Measurements from ENCODE around the gene GALNT8. TPM values are rescaled to one million over a fixed set of nuclear protein-coding genes. Genes with fewer than 3 reads are reported as not detected.

Gene GALNT8
- total and polyA plus RNA-seq, 2 donors (not counting 1 experiment from before 2014, with no cell fraction given), result 0.30 to 1.3 TPM

DNA sequence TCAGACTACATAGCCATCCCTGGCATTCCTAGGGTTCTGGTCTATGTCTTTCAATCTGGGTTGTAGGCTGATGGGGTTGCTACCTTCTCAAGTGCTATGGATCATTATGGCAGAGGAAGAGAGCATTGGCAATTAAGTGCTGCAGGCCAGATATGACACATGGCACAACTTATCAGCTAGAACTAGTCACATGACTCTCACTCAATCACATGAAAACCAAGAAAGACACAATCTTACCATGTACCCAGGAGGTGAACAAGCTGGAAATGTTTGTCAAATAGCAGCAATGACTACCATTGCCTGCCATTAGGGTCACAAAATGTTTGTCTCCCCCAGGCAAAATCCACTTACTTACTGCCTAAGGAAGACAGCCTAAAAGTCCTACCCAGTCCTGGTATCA lies 80.4 kb downstream of the GALNT8 start:
- ChIA-PET POLR2A (no interaction called here), CTCF (interaction anchor here (1.0 kb wide), 1 partner anchor 9 kb away, joined by 3 read pairs; no protein-coding TSS in a partner anchor)
- DNase-seq (no peak), ATAC-seq (ENCODE audit: low read depth) (no peak)
- Histone ChIP-seq H3K4me2 (replicated peaks; ENCODE audit: low read depth, low read length, poor library complexity, severe bottlenecking) (no peak overlapping the region), H3K36me3 (replicated peaks in 1 of 2; ENCODE audit: control extremely low read depth in 1 of 2, control insufficient read depth in 1 of 2, extremely low read depth in 1 of 2, insufficient read depth in 2 of 2, low read length in 1 of 2) (no peaks in the 10 kb centered on the region), H3K9ac (ENCODE audit: low read length) (no peak overlapping the region), H3K4me1 (ENCODE audit: control insufficient read depth in 2 of 2, insufficient read depth in 2 of 2, low read length in 2 of 2) (no peaks in the 10 kb centered on the region), H3K9me3 (ENCODE audit: control extremely low read depth in 1 of 3, control insufficient read depth in 2 of 3, insufficient read depth in 1 of 3, low read length in 2 of 3) (no peaks in the 10 kb centered on the region), H3K79me2 (ENCODE audit: control insufficient read depth, insufficient read depth, low read length) (no peaks in the 10 kb centered on the region), H3K27me3 (replicated peaks in 1 of 4; ENCODE audit: control extremely low read depth in 1 of 4, control insufficient read depth in 3 of 4, insufficient read depth in 4 of 4, low read length in 3 of 4) (no peaks in the 10 kb centered on the region), H4K20me1 (ENCODE audit: control insufficient read depth, insufficient read depth, low read length, poor library complexity, severe bottlenecking) (no peaks in the 10 kb centered on the region), H2AFZ (ENCODE audit: insufficient read depth, low read depth, low read length, poor library complexity, severe bottlenecking) (no peak overlapping the region), H3K27ac (ENCODE audit: low read length in 2 of 2) (no peak overlapping the region), H3K4me3 (ENCODE audit: control extremely low read depth in 1 of 5, extremely low read depth in 1 of 5, insufficient read depth in 1 of 5, low read depth in 2 of 5, low read length in 4 of 5) (no peak overlapping the region)
- H3K4me3 Mint-ChIP-seq, result no peak overlapping the region
- peaks cover 44% of the 10 kb centered on the region for H3K27me3 Mint-ChIP-seq
- intact Hi-C loops (cut with micrococcal nuclease), result no loop called here
- no peak overlapping the region for H3K27ac Mint-ChIP-seq
- no peaks in the 10 kb centered on the region for H3K9me3 Mint-ChIP-seq (ENCODE audit: insufficient read depth)
- no peaks in the 10 kb centered on the region for H3K4me1 Mint-ChIP-seq
- no peak for TF ChIP-seq EZH2 (IDR thresholded peaks at IDR 0.05; ENCODE audit: borderline replicate concordance, insufficient read depth, low read depth, low read length, poor library complexity, severe bottlenecking)
- TF ChIP-seq, protein P1, sequence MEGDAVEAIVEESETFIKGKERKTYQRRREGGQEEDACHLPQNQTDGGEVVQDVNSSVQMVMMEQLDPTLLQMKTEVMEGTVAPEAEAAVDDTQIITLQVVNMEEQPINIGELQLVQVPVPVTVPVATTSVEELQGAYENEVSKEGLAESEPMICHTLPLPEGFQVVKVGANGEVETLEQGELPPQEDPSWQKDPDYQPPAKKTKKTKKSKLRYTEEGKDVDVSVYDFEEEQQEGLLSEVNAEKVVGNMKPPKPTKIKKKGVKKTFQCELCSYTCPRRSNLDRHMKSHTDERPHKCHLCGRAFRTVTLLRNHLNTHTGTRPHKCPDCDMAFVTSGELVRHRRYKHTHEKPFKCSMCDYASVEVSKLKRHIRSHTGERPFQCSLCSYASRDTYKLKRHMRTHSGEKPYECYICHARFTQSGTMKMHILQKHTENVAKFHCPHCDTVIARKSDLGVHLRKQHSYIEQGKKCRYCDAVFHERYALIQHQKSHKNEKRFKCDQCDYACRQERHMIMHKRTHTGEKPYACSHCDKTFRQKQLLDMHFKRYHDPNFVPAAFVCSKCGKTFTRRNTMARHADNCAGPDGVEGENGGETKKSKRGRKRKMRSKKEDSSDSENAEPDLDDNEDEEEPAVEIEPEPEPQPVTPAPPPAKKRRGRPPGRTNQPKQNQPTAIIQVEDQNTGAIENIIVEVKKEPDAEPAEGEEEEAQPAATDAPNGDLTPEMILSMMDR (IDR thresholded peaks at IDR 0.05), result no peak

DNA sequence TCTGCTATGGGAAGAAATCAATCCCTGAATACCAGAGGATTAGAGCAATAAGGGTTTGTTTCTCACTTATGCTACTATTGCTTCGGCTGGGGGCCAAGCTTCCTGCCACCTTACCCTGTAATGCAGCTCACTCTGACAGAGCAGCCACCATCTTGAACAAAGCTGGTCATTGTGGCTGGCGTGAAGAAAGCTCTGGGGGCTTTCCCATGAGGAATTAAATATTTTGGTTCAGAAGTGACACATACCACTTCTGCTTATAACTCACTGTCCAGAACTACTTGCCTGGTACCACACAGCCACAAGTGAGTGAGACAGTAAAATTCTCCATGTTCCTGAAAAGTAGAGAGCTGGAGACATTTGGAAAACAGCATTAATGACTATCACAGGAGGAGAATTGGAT lies 82.6 kb downstream of the GALNT8 start:
- H3K27ac Mint-ChIP-seq, result no peak overlapping the region
- H3K4me3 Mint-ChIP-seq, result no peak overlapping the region
- ATAC-seq (ENCODE audit: low read depth) (no peak), DNase-seq (no peak)
- intact Hi-C loops (cut with micrococcal nuclease), result no loop called here
- Histone ChIP-seq H2AFZ (ENCODE audit: insufficient read depth, low read depth, low read length, poor library complexity, severe bottlenecking) (no peak overlapping the region), H3K27ac (ENCODE audit: low read length in 2 of 2) (no peak overlapping the region), H3K36me3 (replicated peaks in 1 of 2; ENCODE audit: control extremely low read depth in 1 of 2, control insufficient read depth in 1 of 2, extremely low read depth in 1 of 2, insufficient read depth in 2 of 2, low read length in 1 of 2) (no peaks in the 10 kb centered on the region), H3K79me2 (ENCODE audit: control insufficient read depth, insufficient read depth, low read length) (no peaks in the 10 kb centered on the region), H3K4me3 (ENCODE audit: control extremely low read depth in 1 of 5, extremely low read depth in 1 of 5, insufficient read depth in 1 of 5, low read depth in 2 of 5, low read length in 4 of 5) (no peak overlapping the region), H3K27me3 (replicated peaks in 1 of 4; ENCODE audit: control extremely low read depth in 1 of 4, control insufficient read depth in 3 of 4, insufficient read depth in 4 of 4, low read length in 3 of 4) (no peaks in the 10 kb centered on the region), H4K20me1 (ENCODE audit: control insufficient read depth, insufficient read depth, low read length, poor library complexity, severe bottlenecking) (no peaks in the 10 kb centered on the region), H3K9me3 (ENCODE audit: control extremely low read depth in 1 of 3, control insufficient read depth in 2 of 3, insufficient read depth in 1 of 3, low read length in 2 of 3) (no peaks in the 10 kb centered on the region), H3K4me1 (ENCODE audit: control insufficient read depth in 2 of 2, insufficient read depth in 2 of 2, low read length in 2 of 2) (peaks cover 4 to 6% of the 10 kb centered on the region in 2 donors), H3K9ac (ENCODE audit: low read length) (no peak overlapping the region), H3K4me2 (replicated peaks; ENCODE audit: low read depth, low read length, poor library complexity, severe bottlenecking) (no peak overlapping the region)
- H3K9me3 Mint-ChIP-seq (ENCODE audit: insufficient read depth), result no peaks in the 10 kb centered on the region
- WGBS (ENCODE audit: insufficient coverage), result no CpG with 5 or more reads among the region's 2 CpGs
- H3K4me1 Mint-ChIP-seq, result peaks cover 6% of the 10 kb centered on the region
- POLR2A ChIA-PET, result no interaction called here
- H3K27me3 Mint-ChIP-seq, result peaks cover 31% of the 10 kb centered on the region
- TF ChIP-seq, protein P1 (IDR thresholded peaks at IDR 0.05), result no peak
- TF ChIP-seq EZH2 (IDR thresholded peaks at IDR 0.05; ENCODE audit: borderline replicate concordance, insufficient read depth, low read depth, low read length, poor library complexity, severe bottlenecking), result no peak
- CTCF ChIA-PET, result interaction anchor here (1.6 to 2.0 kb wide), 2 partner anchors 46 to 52 kb away, joined by 6 to 9 read pairs; no protein-coding TSS in a partner anchor

Measured in B cell (primary cell).